BLaER1 treated with 17β-estradiol and CSF1 and Interleukin-3, amounts not matched to agents 10 nM and 100 nM (cell line): ENCODE results near the gene NEDD8.
A peak's percentile ranks its signal among the peaks of the same experiment; 100 is the strongest.

Experiments used
- H3K27ac ChIP-seq, 11 experiments: shearing (Covaris generic); formaldehyde crosslinking; 2 replicates each; pipeline ENCODE4 v1.8.1; 2022
- H3K27me3 ChIP-seq, 11 experiments: shearing (Covaris generic); formaldehyde crosslinking; 2 replicates each; pipeline ENCODE4 v1.8.1; 2022
- H3K36me3 ChIP-seq, 11 experiments: shearing (Covaris generic); formaldehyde crosslinking; 2 replicates each; pipeline ENCODE4 v1.8.1; 2022
- H3K4me1 ChIP-seq, 10 experiments: shearing (Covaris generic); formaldehyde crosslinking; 2 replicates each; pipeline ENCODE4 v1.8.1; 2022
- H3K4me2 ChIP-seq, 11 experiments: shearing (Covaris generic); formaldehyde crosslinking; 2 replicates each; pipeline ENCODE4 v1.8.1; 2022
- H3K4me3 ChIP-seq, 10 experiments: shearing (Covaris generic); formaldehyde crosslinking; 2 replicates each; pipeline ENCODE4 v1.8.1; 2022
- H3K9ac ChIP-seq, 11 experiments: shearing (Covaris generic); formaldehyde crosslinking; 2 replicates each; pipeline ENCODE4 v1.8.1; 2022
- H3K9me3 ChIP-seq, 11 experiments: shearing (Covaris generic); formaldehyde crosslinking; replicated peaks in 1 of 11; 2 replicates each; pipeline ENCODE4 v1.8.1; 2022
- H4K20me1 ChIP-seq, 11 experiments: shearing (Covaris generic); formaldehyde crosslinking; 2 replicates each; pipeline ENCODE4 v1.8.1; 2022
- Cebpa-rat ChIP-seq, 11 experiments: shearing (Covaris generic); IDR thresholded peaks; 2 replicates each; pipeline ENCODE4 v1.8.1; 2022

Gene NEDD8

GRCh38 chr14:24232121-24232644, at the start of gene NEDD8:
NEDD8 (minus strand) TSS chr14:24232367; CDS start chr14:24232267, 100 bp downstream.
- peaks cover 0 to 16% (median 7%) of the 10 kb centered on the region in 11 experiments; a peak in 10 of 22 replicates for H4K20me1 ChIP-seq
- H3K27me3 ChIP-seq, result no peaks in the 10 kb centered on the region
- H3K4me2 ChIP-seq, result peak within 1 kb of the TSS; percentile 92 to 100 (median 98)
- peak within 1 kb of the TSS; percentile 78 to 92 (median 89) for H3K9ac ChIP-seq
- peaks cover 27 to 68% (median 39%) of the 10 kb centered on the region in 10 experiments for H3K4me1 ChIP-seq
- peak within 1 kb of the TSS; percentile 72 to 93 (median 86) for H3K4me3 ChIP-seq
- H3K27ac ChIP-seq, result peak within 1 kb of the TSS; percentile 70 to 90 (median 85)
- no peaks in the 10 kb centered on the region for H3K9me3 ChIP-seq
- H3K36me3 ChIP-seq, result peaks cover 41 to 61% (median 50%) of the 10 kb centered on the region in 11 experiments
- TF ChIP-seq Cebpa-rat (IDR thresholded peaks at IDR 0.05), result no peak

- Histone ChIP-seq H4K20me1 (no peaks in the 10 kb centered on the region; a peak in 1 of 22 replicates), H3K9me3 (peaks cover 0 to 9% (median 0%) of the 10 kb centered on the region in 11 experiments; a peak in 2 of 22 replicates), H3K4me2 (peak overlapping the region in 7 of 11 experiments; percentile 31 to 97 (median 92); a peak in 13 of 22 replicates), H3K4me1 (peaks cover 32 to 80% (median 63%) of the 10 kb centered on the region in 10 experiments), H3K27me3 (no peaks in the 10 kb centered on the region), H3K27ac (peak overlapping the region in 7 of 11 experiments; percentile 46 to 100 (median 97); a peak in 11 of 22 replicates), H3K36me3 (no peaks in the 10 kb centered on the region), H3K4me3 (no peak overlapping the region), H3K9ac (peak overlapping the region in 1 of 11 experiments; percentile 34; a peak in 1 of 22 replicates)
- no peak for TF ChIP-seq Cebpa-rat (IDR thresholded peaks at IDR 0.05)
Measured at GRCh38 chr14:24281636-24282035, 49.5 kb upstream of the NEDD8 start.

- H3K36me3 ChIP-seq, result no peaks in the 10 kb centered on the region
- no peaks in the 10 kb centered on the region for H3K27me3 ChIP-seq
- no peaks in the 10 kb centered on the region; a peak in 1 of 22 replicates for H4K20me1 ChIP-seq
- H3K4me2 ChIP-seq, result peak overlapping the region in 7 of 11 experiments; percentile 31 to 97 (median 92); a peak in 13 of 22 replicates
- peak overlapping the region in 3 of 11 experiments; percentile 4 to 52 (median 18); a peak in 3 of 22 replicates for H3K9ac ChIP-seq
- H3K9me3 ChIP-seq, result peaks cover 0 to 9% (median 0%) of the 10 kb centered on the region in 11 experiments; a peak in 2 of 22 replicates
- H3K27ac ChIP-seq, result peak overlapping the region in 9 of 11 experiments; percentile 12 to 100 (median 94); a peak in 16 of 22 replicates
- H3K4me3 ChIP-seq, result no peak overlapping the region
- TF ChIP-seq Cebpa-rat (IDR thresholded peaks at IDR 0.05), result no peak
- peaks cover 32 to 87% (median 69%) of the 10 kb centered on the region in 10 experiments for H3K4me1 ChIP-seq
Measured at GRCh38 chr14:24280797-24281460, 48.8 kb upstream of the NEDD8 start.

GRCh38 chr14:24279301-24280186, 47.4 kb upstream of the NEDD8 start:
- H3K4me2 ChIP-seq, result peak overlapping the region; percentile 70 to 97 (median 86)
- no peaks in the 10 kb centered on the region for H3K27me3 ChIP-seq
- 0 out of 20 replicates have a peak overlapping the region, but pooled peaks of 1 of the 10 experiments have one; percentile 2 for H3K4me3 ChIP-seq
- H3K9ac ChIP-seq, result peak overlapping the region in 7 of 11 experiments; percentile 13 to 83 (median 31); a peak in 11 of 22 replicates
- H4K20me1 ChIP-seq, result no peaks in the 10 kb centered on the region
- peaks cover 32 to 98% (median 77%) of the 10 kb centered on the region in 10 experiments for H3K4me1 ChIP-seq
- no peaks in the 10 kb centered on the region for H3K36me3 ChIP-seq
- H3K27ac ChIP-seq, result peak overlapping the region; percentile 48 to 100 (median 90); a peak in 21 of 22 replicates
- TF ChIP-seq Cebpa-rat (IDR thresholded peaks at IDR 0.05), result no peak
- peaks cover 0 to 9% (median 0%) of the 10 kb centered on the region in 11 experiments; a peak in 2 of 22 replicates for H3K9me3 ChIP-seq

GRCh38 chr14:24278424-24278823, 46.3 kb upstream of the NEDD8 start:
- Histone ChIP-seq H3K27me3 (no peaks in the 10 kb centered on the region), H3K36me3 (no peaks in the 10 kb centered on the region), H4K20me1 (no peaks in the 10 kb centered on the region), H3K9ac (peak overlapping the region in 7 of 11 experiments; percentile 16 to 83 (median 77); a peak in 11 of 22 replicates), H3K4me1 (peaks cover 32 to 100% (median 85%) of the 10 kb centered on the region in 10 experiments), H3K27ac (peak overlapping the region; percentile 48 to 100 (median 90); a peak in 20 of 22 replicates), H3K4me2 (peak overlapping the region; percentile 70 to 97 (median 86)), H3K4me3 (peak overlapping the region in 3 of 10 experiments; percentile 4 to 21 (median 10); a peak in 2 of 20 replicates), H3K9me3 (peaks cover 0 to 9% (median 0%) of the 10 kb centered on the region in 11 experiments; a peak in 2 of 22 replicates)
- TF ChIP-seq Cebpa-rat (IDR thresholded peaks at IDR 0.05), result no peak

- peaks cover 0 to 9% (median 0%) of the 10 kb centered on the region in 11 experiments; a peak in 2 of 22 replicates for H3K9me3 ChIP-seq
- peaks cover 33 to 100% (median 91%) of the 10 kb centered on the region in 10 experiments for H3K4me1 ChIP-seq
- peak overlapping the region; percentile 68 to 100 (median 90) for H3K27ac ChIP-seq
- peak overlapping the region; percentile 70 to 97 (median 86) for H3K4me2 ChIP-seq
- H3K36me3 ChIP-seq, result no peaks in the 10 kb centered on the region
- peak in 8 of 11 experiments; percentile 32 to 82 (median 68); a peak in 12 of 22 replicates for TF ChIP-seq Cebpa-rat (IDR thresholded peaks at IDR 0.05)
- H3K4me3 ChIP-seq, result peak overlapping the region in 2 of 10 experiments; percentile 10 to 21; a peak in 3 of 20 replicates
- H4K20me1 ChIP-seq, result no peaks in the 10 kb centered on the region
- no peaks in the 10 kb centered on the region for H3K27me3 ChIP-seq
- H3K9ac ChIP-seq, result peak overlapping the region; percentile 27 to 83 (median 72); a peak in 19 of 22 replicates
Measured at GRCh38 chr14:24277606-24278321, 45.6 kb upstream of the NEDD8 start.

- Histone ChIP-seq H3K4me2 (peak overlapping the region in 10 of 11 experiments; percentile 70 to 97 (median 88); a peak in 19 of 22 replicates), H4K20me1 (no peaks in the 10 kb centered on the region), H3K9me3 (peaks cover 0 to 9% (median 0%) of the 10 kb centered on the region in 11 experiments; a peak in 2 of 22 replicates), H3K36me3 (no peaks in the 10 kb centered on the region), H3K27ac (peak overlapping the region; percentile 68 to 100 (median 90); a peak in 21 of 22 replicates), H3K4me3 (no peak overlapping the region; a peak in 1 of 20 replicates), H3K4me1 (peaks cover 40 to 100% (median 93%) of the 10 kb centered on the region in 10 experiments), H3K9ac (peak overlapping the region in 10 of 11 experiments; percentile 52 to 83 (median 72); a peak in 17 of 22 replicates), H3K27me3 (no peaks in the 10 kb centered on the region)
- TF ChIP-seq Cebpa-rat (IDR thresholded peaks at IDR 0.05), result no peak
Measured at GRCh38 chr14:24277071-24277470, 44.9 kb upstream of the NEDD8 start.
